ENCODE data around the gene DPH6.
"Not testable (repeated sequence)": the region's sequence is repeated elsewhere in the genome, so short reads cannot be mapped to it uniquely, and the experiment has no call there.

DPH6 gene

GRCh38 chr15:35485411-35485810 lies 60.6 kb downstream of the DPH6 start:
- no peak for DNase-seq (ENCODE audit: low read depth in 2 of 2)

GRCh38 chr15:35484231-35484945 lies 61.6 kb downstream of the DPH6 start:
- no peak for DNase-seq (ENCODE audit: low read depth in 2 of 2)

GRCh38 chr15:35481992-35482391 lies 64.0 kb downstream of the DPH6 start:
- no peak for DNase-seq (ENCODE audit: low read depth in 2 of 2)

GRCh38 chr15:35481064-35481463 lies 64.9 kb downstream of the DPH6 start:
- DNase-seq (ENCODE audit: low read depth in 2 of 2), result no peak

- no peak for DNase-seq (ENCODE audit: low read depth in 2 of 2)
Measured at GRCh38 chr15:35479423-35479822, 66.5 kb downstream of the DPH6 start.

- DNase-seq (ENCODE audit: low read depth in 2 of 2), result no peak
Measured at GRCh38 chr15:35477312-35478262, 68.4 kb downstream of the DPH6 start.

GRCh38 chr15:35471024-35471423 lies 74.9 kb downstream of the DPH6 start:
- no peak for DNase-seq (ENCODE audit: low read depth in 2 of 2)

GRCh38 chr15:35470441-35470840 lies 75.5 kb downstream of the DPH6 start:
- DNase-seq (ENCODE audit: low read depth in 2 of 2), result no peak

GRCh38 chr15:35466476-35466875 lies 79.5 kb downstream of the DPH6 start:
- no peak for DNase-seq (ENCODE audit: low read depth in 2 of 2)

GRCh38 chr15:35465783-35466182 lies 80.2 kb downstream of the DPH6 start:
- no peak for DNase-seq (ENCODE audit: low read depth in 2 of 2)

GRCh38 chr15:35460616-35461015 lies 85.3 kb downstream of the DPH6 start:
- no peak for DNase-seq (ENCODE audit: low read depth in 2 of 2)

- DNase-seq (ENCODE audit: low read depth in 2 of 2), result no peak
Measured at GRCh38 chr15:35458176-35458856, 87.6 kb downstream of the DPH6 start.

- DNase-seq (ENCODE audit: low read depth in 2 of 2), result no peak
Measured at GRCh38 chr15:35455201-35455600, 90.8 kb downstream of the DPH6 start.

GRCh38 chr15:35450492-35450891 lies 95.5 kb downstream of the DPH6 start:
- no peak for DNase-seq (ENCODE audit: low read depth in 2 of 2)

- DNase-seq (ENCODE audit: low read depth in 2 of 2), result no peak
Measured at GRCh38 chr15:35448294-35448693, 97.7 kb downstream of the DPH6 start.

- no peak for DNase-seq (ENCODE audit: low read depth in 2 of 2)
Measured at GRCh38 chr15:35445891-35446290, 100.1 kb downstream of the DPH6 start.

- no peak for DNase-seq (ENCODE audit: low read depth in 2 of 2)
Measured at GRCh38 chr15:35444557-35445204, 101.3 kb downstream of the DPH6 start.

- DNase-seq (ENCODE audit: low read depth in 2 of 2), result no peak
Measured at GRCh38 chr15:35443376-35443775, 102.6 kb downstream of the DPH6 start.

GRCh38 chr15:35442742-35443141 lies 103.2 kb downstream of the DPH6 start:
- no peak for DNase-seq (ENCODE audit: low read depth in 2 of 2)

- DNase-seq (ENCODE audit: low read depth in 2 of 2), result not testable (repeated sequence)
Measured at GRCh38 chr15:35441279-35441678, 104.7 kb downstream of the DPH6 start.

GRCh38 chr15:35440265-35440664 lies 105.7 kb downstream of the DPH6 start:
- DNase-seq (ENCODE audit: low read depth in 2 of 2), result no peak

- DNase-seq (ENCODE audit: low read depth in 2 of 2), result no peak
Measured at GRCh38 chr15:35439291-35439690, 106.7 kb downstream of the DPH6 start.

Measured in stimulated activated CD4-positive, alpha-beta T cell treated with anti-CD3 and anti-CD28 coated beads, Interleukin-12 subunit alpha, Interleukin-12 subunit beta, amount 100 ng/mL, for 24 hours (primary cell).